ENCODE results near the gene MRAS.
"Not testable (repeated sequence)": the region's sequence is repeated elsewhere in the genome, so short reads cannot be mapped to it uniquely, and the experiment has no call there.

The MRAS gene

DNA sequence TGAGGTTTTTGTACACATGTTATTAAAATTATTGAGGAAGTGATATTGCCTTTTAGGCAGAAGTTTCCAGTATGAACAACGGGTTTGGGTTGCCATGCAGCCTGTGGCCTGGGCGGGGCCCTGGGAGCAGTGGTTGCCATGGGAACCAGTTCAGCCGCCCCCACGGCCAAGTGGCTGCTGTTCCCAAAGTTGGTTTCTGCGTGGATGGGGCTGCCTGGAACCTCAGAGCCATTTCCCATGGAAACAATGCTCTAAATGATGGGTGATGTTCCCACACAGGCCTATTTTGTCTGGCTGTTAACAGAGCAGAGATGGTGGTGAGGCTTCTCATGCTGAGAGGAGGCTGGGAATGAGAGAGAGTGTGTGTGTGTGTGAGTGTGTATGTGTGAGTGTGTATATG is 19.5 kb downstream of the MRAS start:
- peak in 1 of 2 donors; percentile 16 for DNase-seq

DNA sequence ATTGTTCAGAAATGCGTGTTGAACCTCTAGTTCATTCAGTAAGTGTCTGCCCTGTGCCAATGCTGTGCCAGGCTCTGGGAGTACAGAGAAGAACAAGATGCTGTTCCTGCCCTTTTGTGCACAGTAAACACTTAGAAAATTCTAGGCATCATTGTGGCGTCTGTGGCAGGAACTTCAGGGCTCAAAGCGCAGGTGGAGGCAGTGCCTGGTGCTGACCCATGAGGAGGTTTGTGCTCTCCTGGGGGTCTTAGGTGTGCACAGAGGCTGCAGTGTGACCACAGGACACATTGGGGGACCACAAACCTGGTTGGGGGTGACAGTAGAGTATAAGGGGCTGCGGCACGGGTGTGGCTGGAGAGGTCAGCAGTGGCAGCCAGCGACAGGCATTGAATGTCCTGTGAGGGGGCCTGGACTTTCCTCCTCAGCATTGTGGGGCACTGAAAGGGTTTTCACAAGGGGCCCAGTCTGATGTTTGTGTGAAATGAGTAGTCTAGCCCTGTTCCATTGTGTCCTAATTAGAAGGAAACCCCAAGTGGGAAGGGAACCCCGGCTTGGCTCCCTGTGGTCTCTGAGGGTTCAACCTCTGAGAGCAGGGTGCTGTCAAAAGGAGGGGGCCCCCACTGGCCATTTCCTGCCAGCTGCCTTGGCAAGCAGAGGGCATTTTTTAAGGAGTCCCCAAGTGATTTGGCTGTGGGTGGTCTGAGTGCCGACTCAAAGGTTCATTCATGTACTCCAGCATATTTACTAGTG is 20.9 kb downstream of the MRAS start:
- no peak for DNase-seq

GRCh38 chr3:138370321-138370720 is 21.9 kb downstream of the MRAS start:
- DNase-seq = no peak

- DNase-seq = no peak
Observed at GRCh38 chr3:138371070-138371965, 22.9 kb downstream of the MRAS start.

- DNase-seq = no peak
Observed at GRCh38 chr3:138373087-138373735, 24.8 kb downstream of the MRAS start.

- no peak for DNase-seq
Observed at GRCh38 chr3:138373736-138374094, 25.3 kb downstream of the MRAS start.

- no peak for DNase-seq
Observed at GRCh38 chr3:138374573-138375134, 26.3 kb downstream of the MRAS start.

DNA sequence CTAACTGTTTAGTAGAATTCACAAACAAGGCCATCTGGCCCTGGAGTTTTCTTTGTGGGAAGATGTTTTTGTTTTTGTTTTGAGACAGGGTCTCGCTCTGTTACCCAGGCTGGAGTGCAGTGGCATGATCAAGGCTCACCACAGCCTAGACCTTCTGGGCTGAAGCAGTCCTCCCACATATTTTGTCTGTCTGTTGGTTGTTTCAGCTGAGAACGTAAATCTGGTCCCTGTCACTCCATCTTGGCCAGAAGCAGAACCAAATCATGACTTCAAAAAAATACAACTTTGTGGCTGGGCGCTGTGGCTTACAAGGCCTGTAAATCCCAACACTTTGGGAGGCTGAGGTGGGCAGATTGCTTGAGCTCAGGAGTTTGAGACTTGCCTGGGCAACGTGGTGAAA is 27.1 kb downstream of the MRAS start:
- DNase-seq = no peak

- no peak for DNase-seq
Observed at GRCh38 chr3:138376663-138377062, 28.3 kb downstream of the MRAS start.

GRCh38 chr3:138377212-138377611 is 28.8 kb downstream of the MRAS start:
- not testable (repeated sequence) for DNase-seq

DNA sequence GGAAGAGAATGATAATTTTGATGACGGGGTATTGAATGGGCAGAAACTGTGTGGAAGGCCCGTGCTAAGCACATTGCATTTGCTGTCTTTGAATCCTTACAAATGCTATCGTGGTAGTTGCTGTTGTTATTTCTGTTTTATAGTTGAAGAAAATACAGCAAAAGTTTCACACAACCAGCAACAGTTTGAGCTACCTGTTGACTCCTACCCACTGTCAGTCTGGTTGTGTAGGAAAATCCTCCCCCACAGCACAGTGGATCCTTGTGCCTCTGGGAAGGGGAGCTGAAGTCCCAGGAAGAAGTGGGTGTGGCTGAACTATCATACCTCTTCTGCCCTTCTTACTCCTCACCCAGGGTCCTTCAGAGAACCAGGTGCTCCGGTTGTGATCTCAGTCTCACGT is 29.4 kb downstream of the MRAS start:
- no peak for DNase-seq

GRCh38 chr3:138378331-138378730 is 30.0 kb downstream of the MRAS start:
- no peak for DNase-seq

- no peak for DNase-seq
Observed at GRCh38 chr3:138378990-138379389, 30.6 kb downstream of the MRAS start.

DNA sequence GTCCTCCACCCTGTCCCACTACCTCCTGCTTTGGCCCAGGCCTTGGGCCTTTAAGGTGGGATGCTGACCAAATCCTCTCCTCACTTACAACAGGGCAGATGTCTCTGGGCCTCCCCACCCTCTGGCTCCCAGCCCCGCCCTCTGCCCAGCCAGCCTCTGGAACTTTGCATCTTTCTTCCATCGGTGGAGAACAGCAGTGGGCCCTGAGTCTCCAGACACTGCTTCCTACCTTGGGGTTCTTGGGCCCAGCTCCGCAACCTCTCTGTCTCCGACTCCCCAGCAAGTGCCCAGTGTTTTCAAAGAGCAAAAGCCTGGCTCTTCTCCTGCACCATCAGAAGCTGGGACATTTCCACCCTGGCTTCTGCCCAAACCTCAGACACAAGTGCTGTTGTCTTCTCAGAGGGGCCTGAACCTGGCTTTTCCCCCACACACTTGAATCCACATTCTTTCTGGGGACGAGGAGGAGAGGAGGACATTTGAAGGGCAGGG is 33.1 kb downstream of the MRAS start:
- no peak for DNase-seq

DNA sequence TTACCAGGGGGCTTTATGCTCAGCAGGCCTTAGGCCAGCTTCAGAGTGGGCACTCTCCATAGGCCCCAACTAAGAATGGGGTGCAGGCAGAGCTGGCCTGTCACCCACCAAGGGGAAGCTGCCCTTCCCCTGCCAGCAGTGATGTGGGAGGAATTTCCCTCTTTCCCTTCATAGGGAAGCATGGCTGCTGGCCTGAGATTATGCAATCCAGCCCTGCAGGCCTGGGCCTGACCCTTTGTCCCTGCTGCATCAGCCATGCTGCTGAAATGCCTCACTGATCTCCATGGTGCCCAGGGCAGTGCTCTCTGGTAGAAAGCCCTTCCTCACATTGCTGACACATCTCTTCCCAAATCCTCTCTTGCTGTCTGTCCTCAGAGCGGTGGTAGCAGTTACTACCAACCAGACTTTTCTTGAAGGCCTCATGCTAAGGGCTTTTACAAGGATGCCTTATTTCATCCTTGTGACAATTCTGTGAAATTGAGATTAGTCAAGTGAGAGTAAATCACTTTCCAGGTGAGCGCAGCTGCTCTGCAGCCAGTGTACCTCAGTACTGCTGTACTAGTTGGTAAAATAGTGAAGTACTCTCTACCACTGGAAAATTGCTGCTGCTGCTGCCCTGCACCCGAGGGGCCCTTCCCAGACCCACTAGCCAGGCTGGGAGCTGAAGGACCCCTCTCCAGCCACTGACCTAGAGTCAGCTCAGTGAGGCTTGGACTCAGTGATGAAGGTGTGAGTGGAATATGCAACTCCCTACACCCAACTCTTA is 33.8 kb downstream of the MRAS start:
- DNase-seq = no peak

GRCh38 chr3:138383715-138384465 is 35.5 kb downstream of the MRAS start:
- no peak for DNase-seq

- DNase-seq = no peak
Observed at GRCh38 chr3:138384531-138384930, 36.2 kb downstream of the MRAS start.

DNA sequence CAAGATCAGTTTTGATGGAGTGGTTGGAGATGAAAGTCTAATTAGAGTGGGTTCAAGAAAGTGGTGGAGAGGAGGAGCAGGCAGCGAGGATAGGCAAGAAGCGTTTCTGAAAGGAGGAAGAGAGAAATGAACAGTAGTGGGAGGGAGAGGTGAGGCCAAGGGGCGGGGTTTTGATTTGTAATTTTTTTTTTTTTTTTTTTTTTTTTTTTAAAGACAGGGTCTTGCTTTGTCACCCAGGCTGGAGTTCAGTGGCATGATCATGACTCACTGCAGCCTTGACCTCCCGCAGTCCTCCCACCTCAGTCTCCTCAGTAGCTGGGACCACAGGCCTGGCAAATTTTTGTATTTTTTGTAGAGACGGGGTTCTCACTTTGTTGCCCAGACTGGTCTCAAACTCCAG is 36.6 kb downstream of the MRAS start:
- no peak for DNase-seq

DNA sequence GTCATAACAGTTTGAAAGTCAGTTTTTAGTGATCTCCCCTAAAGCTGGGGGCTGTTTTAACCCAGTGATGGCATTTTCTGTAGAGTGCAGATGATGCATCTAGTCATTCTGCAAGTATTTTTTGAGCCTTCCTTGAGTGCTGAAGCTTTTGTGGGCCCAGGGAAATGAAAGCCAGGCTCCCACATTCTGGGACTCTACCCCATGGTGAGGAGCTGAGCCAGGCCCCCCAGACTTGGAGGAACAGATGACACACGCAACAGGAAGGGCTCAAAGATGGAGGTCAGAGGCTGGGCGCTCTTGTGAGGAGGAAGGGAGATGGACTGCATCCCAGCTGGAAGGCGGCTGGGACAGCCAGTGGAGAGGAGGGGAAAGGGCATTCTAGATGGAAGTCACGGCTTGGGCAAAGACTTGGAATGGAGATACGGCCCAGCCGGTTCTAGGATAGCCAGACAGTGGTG is 40.8 kb downstream of the MRAS start:
- no peak for DNase-seq

GRCh38 chr3:138389841-138390581 is 41.6 kb downstream of the MRAS start:
- DNase-seq = no peak

DNA sequence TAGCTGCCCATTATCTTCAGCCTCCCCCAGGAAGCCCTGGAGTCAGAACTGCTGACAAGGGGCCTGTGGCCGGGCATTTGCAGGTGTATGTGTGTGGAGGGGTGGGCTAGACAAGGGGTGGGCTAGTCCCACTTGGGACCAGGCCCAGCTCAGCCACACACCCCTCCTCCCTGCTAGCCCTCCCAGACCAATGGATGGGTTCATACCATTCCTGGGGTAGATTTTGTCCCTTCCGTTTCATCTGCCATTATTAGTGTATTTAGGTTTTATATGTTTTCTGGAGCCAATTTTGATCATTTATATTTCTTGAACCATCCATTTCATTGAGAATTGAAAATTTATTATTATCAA is 42.2 kb downstream of the MRAS start:
- no peak for DNase-seq
